ENCODE measurements around the gene TEX48.

The TEX48 gene

DNA sequence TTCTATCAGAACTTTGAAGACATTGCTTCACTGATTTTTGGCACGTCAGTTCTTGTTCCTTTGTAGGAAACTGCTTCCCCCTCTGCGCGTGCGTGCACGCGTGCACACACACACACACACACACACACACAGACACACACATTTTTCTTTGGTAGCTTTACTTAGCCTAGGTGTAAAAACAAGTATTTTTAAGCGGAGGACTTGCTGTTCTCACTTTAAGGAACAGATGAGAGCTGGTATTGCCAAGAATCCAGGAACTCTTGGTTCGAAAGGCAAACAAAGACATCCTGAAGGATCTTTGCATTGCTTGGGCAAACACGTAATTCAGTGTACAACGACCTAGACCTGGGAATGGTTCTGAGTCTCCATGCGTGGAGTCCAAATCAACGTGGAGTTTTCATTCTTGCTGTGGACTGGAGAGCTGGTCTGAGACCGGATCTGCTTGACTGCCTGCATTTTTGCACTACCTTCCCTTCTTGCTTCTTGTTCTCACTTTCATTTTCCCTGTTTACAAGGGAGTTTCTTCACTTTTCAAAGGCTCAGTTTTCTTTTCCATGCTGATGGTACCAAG is 62.7 kb downstream of the TEX48 start:
- DNase-seq: no peak

DNA sequence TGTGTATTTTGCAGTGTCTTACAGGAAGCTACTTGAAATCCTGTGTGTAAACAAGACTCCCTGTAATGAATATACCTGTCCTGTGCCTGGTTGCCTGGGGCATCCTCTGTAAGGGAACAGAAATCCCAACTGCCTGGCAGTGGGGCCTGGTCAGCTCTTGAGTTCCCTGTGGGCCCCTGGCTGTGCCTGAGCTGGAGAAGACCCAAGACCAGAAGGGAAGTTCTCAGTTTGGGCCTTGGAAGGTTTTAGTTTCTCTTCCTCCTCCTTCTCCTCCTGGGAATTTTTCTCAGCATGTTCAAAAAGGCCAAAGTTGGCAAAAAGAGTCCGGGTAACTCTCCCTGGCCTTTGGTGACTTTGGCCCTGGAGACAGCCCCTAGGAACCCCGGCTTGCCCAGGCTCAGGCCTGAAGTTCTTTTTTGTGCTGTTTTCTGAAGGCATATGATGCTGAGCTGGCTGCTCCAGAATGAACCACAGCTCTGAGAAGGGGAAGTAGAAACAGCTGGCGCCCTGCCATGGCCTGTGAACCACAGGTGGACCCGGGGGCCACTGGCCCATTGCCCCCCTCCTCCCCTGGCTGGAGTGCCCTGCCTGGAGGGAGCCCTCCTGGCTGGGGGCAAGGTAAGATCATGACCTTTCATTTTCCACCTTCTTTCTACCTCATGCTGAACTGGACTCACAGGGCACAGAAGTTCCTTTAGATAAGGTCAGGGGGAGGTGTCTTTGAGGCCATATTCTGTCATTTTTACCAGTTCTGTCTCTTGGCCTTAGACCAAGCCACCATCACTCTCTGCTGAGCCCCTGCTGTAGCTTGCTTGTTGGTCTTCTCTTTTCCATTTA is 65.1 kb downstream of the TEX48 start:
- DNase-seq: no peak
